NT2/D1 (cell line): ENCODE results near the gene GNAI1.

Experiments used
- SUZ12 ChIP-seq: IDR thresholded peaks from 2 replicates; pipeline ENCODE4 v1.6.1; 2011; ENCODE audit not compliant: insufficient read length, insufficient read depth; ENCODE audit errors: extremely low read depth
- ZNF274 ChIP-seq: IDR thresholded peaks from 2 replicates; pipeline ENCODE4 v1.6.1; 2011; ENCODE audit warnings: mild to moderate bottlenecking, low read depth, low read length

DNA sequence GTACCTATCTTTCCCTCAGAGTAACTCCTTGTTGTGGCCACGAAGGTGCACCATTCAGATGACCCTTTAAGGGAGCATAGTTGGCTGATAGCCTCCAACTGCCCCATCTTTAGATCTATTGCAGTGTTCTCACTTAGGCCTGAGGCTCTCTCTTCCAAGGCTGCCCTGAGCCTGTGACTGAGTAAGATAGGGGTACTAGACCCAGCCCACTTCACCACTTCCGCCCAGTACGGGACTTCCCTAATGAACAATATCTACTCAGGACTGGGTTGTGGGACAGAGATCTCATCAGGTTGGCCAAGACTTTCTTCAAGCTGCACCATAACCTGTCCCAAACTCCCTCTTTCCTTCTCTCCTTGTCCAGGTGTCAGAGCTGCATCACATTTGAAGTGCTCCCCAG lies 5.7 kb upstream of the GNAI1 start:
- no peak for TF ChIP-seq ZNF274
- TF ChIP-seq SUZ12, result no peak
